Fibroblast of skin of left biceps (primary cell): Measurements from ENCODE around the gene CTNNBL1.

ENCODE experiments used
- DNase-seq, 2 experiments: peaks; one replicate each; pipeline ENCODE4 v3.0.0-alpha.2; 2013; ENCODE audit warnings: low read depth in 2 of 2

CTNNBL1 gene

DNA sequence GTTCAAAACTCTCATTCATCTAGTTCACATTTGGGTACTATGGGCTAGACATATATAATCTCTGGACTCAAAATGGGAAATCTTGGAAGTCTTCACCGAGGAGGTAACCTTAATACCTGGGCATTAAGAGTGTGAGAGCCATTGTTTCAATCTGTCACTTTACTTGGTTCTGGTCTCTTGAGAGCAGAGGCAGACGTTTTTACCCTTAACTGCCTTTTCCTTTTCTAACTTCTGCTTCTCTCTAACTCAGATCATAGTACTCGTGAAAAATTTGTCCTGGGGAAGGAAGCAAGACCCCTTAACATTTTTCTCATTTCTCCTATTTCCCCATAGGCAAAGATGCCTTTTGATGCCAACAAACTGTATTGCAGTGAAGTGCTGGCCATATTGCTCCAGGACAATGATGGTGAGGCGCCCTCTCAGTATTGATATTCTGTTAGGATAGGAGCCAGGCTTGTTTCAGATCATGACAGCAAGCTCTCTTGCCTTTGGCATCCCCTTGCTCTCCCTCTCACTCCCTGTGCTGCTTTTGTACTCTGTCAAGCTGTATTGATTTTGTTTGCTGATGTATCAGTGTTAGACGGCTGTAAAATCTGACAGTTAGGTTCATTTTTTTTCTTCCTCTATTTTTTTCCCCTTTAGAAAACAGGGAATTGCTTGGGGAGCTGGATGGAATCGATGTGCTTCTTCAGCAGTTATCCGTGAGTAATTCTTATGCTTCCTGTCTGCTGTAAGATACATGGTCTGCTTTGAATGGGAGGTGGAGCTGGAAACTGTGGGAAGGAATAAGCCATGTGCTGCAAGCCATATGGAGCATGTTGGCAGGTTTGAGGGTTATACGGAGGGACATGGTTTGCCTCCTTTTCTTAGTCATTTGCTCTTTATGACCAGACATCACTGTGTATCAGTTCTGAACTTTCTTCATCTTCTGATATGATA is 83.5 kb downstream of the CTNNBL1 start:
- no peak for DNase-seq

DNA sequence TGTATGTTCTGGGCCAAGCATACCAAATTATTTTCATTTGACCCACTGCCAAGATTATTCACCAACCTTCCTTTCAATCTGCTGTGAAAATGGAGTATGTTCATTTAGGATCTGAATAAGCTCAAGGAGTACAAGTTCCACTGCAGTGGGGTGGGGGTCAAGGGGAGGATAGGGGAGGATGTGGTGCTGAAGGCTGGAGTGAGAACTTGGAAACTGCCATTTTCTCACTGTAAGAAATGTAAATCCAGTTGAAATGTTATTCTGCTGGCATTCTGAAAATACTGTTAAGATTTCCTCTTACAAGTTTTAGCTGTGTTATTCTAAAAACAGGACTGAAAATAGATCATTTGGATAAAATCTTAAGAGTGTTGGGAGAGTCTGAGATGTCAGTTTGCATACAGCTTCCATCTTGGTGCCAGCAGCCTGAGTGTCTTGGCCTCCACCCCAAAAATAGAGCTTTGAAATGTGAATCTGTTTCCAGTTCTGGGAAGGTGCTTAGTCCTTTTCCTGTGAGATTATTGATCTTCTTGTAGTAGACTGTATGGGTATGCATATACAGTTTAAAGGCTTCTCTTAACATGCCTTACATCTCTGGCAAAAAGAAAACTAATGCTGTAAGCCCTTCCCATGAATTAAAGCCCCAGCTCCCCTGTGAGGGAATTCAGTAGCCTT is 84.3 kb downstream of the CTNNBL1 start:
- DNase-seq = no peak

DNA sequence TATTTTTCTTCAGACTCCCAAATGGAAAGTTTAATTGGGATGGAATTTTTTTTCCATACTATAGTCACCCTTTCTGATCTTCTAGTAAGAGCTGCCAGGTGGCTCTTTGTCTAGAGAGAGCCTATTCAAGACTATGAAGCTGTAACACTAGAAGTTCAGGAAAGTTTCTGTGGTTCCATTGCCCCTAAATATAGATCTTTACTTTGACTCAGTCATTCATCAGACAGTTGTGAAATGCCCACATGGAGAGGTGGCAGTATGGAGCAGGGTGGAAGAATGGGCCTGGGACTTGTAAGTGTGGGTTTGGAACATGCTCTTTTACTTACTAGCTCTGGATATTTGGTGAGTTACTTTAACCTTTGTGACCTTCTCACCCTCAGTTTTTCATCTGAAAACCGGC is 87.8 kb downstream of the CTNNBL1 start:
- DNase-seq = no peak

DNA sequence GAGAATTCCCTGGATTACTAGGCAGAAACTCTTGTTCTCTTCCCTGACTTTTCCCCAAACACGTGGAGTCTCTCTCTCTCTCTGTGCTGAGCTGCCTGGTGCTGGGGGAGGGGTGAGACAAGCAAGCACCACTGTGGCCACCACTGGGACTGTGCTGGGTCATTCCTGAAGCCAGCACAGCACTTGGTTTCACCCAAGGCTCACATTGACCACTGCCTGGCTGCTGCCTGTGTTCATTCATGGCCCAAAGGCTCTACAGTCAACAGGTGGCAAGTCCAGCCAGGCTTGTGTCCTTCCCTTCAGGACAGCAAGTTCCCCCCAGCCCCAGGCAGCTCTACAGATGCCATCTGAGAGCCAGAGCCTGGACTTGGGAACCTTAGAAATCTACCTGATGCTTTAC is 92.2 kb downstream of the CTNNBL1 start:
- DNase-seq = no peak

DNA sequence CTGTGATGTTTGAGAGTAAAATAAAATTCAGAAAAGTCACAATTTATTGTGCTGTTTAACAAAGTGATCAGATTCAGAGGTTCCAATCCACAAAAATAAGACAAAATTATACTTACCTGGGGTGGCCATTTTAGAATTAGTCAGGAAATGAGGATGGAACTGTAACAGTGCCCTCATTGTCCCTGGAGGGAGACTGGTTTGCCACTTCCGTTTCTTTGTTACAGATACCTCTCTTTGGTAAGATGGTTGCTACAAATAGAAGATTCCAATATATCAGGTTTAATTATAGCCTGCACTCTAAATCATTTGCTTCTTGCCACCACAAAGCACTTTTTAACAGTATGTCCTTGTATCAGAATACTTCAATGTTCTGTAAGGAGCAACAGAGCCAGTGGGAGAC is 95.6 kb downstream of the CTNNBL1 start:
- no peak for DNase-seq

DNA sequence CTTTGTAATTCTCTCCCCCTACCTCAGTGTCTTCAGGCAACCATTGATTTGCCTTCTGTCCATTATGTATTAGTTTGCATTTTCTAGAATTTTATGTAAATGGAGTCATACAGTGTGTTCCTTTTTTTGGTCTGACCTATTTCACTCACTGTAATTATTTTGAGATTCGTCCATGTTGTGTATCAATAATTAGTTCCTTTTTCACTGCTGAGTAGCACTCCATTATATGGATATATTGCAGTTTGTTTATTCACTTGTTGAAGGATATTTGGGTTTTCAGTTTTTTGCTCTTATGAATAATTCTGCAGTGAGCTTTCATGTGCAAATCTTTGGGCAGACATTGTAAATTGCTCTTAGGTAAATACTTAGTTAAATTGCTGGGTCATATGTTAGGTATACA is 97.1 kb downstream of the CTNNBL1 start:
- no peak for DNase-seq

DNA sequence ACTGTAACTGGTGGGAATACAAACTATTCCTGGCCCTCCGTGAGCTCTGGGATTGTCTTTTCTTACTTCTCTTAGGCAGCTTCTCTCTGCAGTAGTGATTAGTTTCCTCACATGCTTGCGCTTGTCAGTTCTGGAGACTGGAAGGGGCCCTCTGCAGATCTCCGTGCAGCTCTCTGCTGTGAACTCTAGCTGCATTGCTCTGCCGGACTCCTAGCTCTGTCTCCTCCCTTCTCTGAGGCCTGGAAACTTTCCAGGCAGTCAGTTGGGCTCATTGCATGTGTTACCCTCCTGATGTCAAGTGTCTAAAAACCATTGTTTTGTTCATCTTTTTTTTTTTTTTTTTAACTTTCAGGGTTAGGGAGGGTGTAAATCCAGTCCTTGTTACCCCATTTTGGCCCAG is 102.3 kb downstream of the CTNNBL1 start:
- no peak for DNase-seq

DNA sequence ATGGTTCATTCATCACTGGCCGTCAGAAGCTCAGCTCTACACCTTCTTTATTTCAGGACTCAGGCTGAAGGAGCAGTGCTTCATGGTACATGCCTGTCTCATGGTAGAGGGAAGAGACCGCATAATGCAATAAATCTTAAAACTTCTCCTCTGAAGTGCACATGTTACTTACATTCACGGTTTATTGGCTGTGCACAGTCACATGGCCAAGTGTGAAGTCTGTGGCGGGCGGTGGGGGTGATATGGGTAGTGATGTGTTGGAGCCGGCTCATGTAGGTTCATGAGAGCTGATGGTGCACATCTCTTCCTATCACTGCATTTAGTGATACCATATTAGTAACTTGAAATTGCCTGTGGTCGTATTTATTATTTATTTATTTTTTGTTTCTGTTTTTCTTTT is 102.9 kb downstream of the CTNNBL1 start:
- no peak for DNase-seq

DNA sequence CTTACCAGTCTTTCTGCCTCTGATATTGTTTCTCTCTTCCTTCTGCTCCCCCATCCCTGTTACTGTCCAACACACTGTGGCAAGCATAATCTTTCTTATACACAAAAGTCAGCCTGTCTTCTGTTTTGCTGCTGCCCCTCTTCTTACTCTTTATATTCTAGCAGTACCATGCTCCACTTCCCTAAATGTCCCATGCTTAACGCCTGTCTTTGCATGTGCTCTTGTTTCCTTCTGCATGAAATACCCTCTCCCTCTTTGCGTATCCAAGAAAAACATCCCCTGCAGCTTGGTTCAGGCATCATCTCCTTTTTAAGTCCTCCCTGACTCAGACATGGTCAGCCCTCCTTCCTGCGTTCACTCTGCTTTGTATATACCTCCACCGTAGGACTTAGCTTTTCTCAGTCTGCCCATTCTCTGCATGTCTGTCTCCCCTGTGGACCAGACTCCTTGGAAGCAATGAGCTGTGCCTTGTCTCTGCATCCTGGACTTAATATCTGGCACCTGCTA is 103.9 kb downstream of the CTNNBL1 start:
- DNase-seq = no peak

DNA sequence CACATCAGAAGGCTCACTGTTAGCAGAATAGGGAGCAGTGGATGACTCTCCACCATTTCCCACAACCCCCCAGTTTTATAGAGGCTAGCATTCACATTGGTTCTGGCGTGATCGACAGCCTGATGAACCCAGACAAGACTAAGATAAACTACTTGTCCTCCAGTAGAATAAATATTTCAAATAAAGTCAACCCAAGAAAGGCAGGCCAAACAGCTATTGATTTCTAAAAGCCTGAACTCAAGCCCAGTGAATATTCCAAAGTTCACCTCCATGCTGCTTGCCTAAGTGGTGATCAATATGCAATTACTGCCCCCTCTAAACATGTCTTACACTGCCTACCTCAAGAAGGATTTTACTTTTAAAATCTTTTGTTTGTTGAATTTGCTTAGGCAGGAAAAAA is 104.5 kb downstream of the CTNNBL1 start:
- no peak for DNase-seq

DNA sequence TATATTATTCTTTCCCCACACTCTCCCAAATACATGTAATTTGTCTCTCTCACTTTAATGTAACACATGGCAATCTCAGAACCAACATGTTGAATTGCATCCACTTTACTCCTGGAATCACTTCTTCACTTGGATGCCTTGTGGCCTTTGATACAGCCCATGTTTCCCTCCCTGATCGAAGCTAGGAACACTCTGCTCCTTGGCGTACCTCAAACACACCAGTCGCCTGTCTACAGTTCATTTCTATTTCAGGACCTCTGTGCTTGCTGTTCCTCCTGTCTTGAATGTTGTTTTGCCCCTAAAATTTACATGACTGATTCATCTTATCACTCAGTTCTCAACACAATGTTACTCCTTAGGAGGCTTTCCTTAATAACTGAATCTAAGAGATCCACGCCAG is 106.8 kb downstream of the CTNNBL1 start:
- no peak for DNase-seq

DNA sequence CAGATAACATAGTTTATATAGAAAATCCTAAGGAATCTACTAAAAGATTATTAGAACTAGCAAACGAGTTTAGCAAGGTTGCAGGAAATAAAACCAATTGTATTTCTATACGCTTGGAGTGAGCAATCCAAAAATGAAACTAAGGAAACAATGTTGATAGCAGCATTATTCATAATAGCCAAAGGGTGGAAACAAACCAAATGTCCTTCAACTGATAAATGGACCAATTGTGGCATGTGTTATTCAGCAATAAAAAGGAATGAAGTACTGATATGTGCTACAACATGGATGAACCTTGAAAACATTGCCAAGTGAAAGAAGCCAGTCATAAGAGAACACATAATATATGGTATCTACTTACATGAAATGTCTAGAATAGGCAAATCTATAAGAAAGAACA is 108.1 kb downstream of the CTNNBL1 start:
- DNase-seq = no peak

DNA sequence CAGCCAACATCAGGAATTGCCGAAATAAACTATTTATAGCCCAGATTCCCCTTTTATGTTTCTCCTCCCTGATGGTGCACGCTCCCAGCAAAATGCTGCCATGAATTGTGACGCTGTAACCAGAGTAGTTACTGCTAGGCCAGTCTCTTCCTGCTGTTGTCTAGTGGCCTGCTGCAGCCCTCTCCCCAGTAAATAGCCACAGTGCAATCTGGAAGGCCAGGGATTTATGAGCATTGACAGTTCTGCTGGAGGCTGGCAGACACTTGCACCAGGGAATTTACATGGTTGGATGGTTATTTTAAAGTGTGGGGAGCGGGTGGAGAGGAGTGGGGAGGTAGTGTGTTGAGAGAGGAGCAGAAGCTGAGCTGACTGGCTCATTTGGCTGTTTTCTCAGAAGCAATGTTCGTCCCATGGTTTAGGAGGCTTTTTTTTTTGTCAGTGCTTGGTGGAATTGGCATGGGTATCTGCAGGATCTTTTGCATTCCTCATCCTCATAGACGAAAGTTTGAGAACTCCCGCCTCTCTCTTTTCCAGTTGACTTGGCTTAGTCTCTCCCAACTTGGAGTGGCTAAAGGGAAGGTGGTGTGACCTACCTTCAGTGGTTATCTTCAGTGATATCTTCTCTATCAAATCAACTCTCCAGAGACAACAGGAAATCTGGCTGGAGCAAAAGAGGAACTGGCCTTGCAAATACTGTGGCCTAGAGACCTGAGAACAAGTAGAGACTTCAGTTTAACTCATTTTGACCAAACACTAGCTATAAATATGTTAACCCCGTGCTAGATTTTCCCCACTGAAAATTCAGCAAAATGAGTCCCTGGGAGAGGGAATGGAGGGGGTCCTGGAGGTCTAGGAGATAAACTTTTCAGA is 109.8 kb downstream of the CTNNBL1 start:
- DNase-seq = no peak

DNA sequence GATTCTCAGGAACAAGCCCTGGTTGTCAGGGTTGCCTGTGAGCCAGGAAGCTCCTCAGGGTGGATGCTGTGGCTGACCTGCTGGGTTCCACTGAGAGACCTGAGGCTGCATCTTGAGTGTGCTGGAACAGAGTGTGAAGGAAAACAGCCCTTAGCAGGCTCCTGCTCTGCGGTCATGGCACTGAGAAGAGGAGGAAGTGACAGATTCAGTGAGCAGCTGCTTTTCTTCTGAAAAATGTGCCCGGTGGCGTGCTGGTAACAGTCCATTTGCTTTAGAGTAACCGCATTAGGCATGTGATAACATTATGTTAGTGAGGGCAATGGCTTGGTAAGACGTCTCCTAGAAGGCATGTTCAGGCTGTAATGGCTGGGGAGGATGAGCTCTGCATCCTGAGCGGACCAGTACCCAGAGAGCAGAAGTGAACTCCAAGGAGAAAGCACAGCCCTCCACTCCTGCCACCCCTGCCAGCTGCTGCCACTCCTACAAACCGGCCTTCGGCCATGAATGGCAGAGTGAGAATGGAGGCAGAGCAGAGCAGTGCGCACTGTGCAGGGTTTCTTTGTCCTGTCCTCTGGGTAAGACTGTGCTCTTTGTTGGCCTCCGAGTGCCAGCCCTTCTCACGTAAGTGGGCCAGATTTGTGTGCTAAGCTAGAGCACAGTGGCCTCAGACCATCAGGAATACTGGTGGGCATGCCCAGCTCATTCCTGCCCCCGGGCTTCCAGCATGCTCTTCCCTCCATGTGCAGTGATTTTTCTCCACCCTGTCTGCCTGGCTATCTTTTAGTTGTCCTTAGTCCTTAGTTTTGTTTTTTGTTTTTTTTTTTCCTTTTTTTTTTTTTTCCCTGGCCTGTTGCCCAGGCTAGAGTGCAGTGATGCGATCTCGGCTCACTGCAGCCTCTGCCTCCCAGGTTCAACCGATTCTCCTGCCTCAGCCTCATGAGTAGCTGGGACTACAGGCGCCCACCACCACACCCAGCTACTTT is 111.0 kb downstream of the CTNNBL1 start:
- no peak for DNase-seq

DNA sequence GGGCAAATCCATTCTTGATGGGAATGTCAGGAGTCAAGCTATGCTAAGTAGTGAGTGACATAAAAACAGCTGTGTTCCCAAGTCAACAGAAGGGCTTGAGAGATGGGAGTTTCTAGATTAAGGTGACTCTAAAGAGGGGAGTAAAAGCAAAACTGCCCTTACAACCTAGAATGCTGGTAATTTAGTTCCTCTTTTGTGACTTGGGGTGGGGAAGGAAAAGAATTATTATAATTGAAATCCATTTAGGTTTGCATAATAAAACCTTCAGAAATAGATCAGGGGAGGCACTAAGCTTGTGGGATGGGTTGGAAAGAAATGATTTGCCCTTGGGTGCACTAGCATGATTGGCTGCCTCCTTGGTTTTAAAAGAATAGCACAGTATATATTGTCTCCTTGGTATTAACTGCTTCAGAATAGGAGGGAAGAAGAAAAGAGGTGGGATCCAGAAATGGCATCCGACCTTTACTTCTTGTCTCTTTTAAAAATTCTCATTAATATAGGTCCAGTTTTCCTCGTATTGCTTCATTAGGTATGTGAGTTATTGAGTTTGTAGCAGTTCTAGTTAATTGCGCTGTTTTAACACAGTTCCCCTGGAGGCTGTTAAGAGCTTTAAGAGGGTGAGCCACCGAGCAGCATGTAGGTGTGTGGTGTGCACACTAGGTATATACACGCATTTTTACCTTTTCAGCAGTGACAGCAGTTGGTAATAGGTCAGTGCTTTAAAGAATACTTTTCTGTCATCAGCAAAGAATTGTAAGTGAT is 113.8 kb downstream of the CTNNBL1 start:
- DNase-seq = no peak

DNA sequence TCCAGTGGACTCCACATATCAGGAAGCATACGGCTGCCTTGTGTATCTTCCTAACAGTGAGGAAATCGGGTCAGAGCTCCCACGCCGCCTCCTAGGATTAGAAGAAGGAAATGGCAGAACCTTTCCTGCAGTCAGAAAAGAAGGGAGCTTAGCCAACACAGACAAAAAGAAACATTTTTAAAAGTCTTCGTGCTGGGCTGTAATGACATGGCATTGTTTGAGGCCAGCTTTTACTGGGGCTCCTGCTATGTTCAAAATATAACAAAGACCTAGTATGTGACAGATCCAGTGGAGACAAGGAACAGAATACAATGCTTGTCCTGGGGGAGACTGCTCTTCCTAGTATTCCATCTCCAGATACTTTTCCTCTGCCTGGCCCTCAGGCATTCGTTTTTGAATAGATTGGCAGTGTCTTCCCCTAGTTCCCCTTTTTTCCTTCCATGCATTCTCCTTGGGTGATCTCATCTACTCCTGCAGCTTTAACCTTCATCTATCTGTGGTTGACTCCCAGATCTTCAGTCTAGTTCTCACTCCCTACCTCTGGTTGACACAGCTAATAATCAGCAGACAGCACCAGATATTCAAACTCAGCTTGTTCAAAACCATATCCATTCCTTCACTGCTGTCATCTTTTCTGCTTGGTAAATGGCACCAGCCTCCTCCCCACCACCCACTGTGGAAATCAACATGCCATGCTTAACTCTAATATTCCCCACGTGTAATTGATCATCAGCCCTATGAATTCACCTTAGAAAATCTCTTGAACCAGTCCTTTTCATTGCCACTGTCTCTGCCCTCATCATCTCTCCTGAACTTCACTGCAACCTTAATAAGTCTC is 114.6 kb downstream of the CTNNBL1 start:
- no peak for DNase-seq

DNA sequence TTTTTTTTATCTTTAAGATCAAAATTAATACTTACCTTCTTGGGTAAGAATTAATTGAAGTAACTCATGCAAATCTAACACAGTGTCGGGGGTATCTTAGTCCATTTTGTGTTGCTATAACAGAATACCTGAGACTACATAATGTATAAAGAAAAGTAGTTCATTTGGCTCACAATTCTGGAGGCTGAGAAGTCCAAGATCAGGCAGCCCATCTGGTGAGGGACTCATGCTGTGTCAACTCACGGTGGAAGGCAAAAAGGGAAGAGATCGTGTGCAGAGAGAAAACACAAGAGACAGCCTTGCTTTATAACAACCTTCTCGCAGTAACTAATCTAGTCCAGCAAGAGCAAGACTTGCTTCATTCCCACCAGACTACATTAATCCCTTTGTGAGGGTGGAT is 116.2 kb downstream of the CTNNBL1 start:
- DNase-seq = no peak

DNA sequence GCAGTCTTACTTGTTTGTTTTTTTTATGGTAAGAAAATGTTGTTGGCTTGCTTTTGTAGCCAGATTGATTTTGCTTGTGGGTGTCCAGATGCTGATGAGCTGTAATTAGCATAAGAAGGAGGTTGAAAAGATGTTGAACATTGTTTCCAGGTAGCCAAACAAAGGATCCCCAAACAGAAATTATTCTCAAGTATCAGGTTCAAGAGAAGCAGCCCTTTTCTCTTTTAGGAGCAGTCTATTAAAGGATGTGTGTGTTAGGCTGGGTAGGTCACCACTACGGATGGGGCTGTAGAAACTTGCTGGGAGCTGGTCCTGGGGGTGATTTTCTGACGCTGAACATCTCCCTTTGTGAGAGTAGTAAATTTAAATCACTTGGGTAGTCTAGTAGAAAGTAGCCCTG is 122.2 kb downstream of the CTNNBL1 start:
- DNase-seq = no peak

DNA sequence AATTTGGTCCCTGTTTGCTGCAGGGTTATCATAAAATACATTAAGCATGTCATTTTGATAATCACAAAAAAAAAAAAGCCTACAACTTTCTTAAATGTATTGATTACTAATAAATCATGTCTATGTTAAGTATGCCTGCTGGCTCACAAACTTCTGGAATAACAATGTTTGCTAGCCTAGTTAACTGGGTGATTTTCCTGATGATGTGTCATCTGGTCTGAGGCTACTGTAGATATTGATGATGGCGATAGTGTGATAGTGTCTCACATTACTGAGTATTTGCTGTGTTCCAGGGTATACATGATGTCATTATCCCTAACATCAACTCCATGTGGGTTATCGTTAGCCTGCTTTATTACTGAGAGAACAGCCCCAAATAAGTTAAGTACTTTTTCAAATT is 122.9 kb downstream of the CTNNBL1 start:
- DNase-seq = no peak
